GM18519 (cell line): Measurements from ENCODE around the gene STAP1.

Experiments used
- ATAC-seq: cut with Tn5 transposase; IDR thresholded peaks from one replicate; pipeline ENCODE4 v1.9.1; 2021; ENCODE audit warnings: mild to moderate bottlenecking, moderate library complexity; ENCODE audit not compliant: unreplicated experiment, low FRiP score

The STAP1 gene

GRCh38 chr4:67554096-67554495, 4.4 kb upstream of the STAP1 start:
- ATAC-seq: no peak

DNA sequence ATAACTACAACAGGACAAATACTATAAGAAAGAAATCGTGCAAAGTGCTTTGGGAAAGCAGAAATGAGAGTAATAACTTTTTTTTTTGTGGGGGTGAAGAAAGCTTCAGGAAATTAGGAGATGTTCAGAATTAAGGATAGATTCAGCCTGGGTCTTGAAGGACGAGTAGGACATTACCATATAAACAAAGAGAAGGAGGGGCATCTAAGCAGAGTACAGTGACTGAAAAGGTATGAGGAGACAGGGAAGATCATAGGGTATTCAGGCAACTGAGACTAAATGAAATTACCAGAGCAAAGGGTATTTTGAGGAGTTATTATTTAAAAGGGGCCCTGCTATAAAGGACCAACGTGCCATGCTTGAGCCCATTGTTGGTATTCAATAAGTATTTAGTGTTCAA, 3.1 kb upstream of the STAP1 start:
- no peak for ATAC-seq

DNA sequence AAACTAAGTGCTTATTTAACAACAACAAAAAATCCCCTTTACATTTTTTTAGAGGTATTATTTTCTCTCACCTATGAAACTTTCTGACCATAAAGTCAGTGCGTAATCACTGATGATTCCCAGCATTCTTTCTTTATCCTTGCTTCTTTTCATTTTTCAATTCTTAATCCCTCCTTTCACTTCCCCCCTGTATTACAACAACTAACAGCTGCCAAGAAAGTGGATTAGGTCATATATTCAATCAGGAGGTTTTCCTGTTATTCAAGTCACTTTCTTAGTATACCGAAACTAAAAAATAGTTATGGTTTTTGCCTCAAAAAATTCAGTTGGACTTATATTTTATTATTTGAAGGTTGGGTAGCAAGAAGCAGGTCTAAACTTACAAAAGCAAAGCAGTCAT, 2.1 kb upstream of the STAP1 start:
- ATAC-seq: no peak

- no peak for ATAC-seq
These were observed 6.8 kb downstream of the STAP1 start for GRCh38 chr4:67565284-67565683.

DNA sequence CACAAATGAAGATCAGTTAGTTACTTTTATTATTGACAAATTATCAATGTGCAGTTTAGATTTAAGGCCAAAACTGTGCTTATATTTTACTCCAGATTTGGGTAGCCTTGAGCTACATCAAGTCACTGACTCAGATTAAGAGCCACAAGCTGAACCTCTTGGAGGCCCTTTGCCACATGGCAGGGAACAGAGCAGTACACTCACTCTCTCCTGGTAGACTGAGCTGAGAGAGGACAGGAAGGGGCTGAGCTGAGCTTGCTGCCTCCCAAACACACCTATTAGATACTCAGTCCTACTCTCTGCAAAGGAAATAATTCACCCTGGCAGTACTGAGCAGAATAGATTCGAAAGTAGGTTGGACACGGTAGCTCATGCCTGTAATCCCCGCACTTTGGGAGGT, 7.8 kb downstream of the STAP1 start:
- no peak for ATAC-seq

GRCh38 chr4:67568820-67569219, 10.3 kb downstream of the STAP1 start:
- ATAC-seq: no peak

- ATAC-seq: no peak
These were observed 12.0 kb downstream of the STAP1 start for GRCh38 chr4:67570537-67570936.

DNA sequence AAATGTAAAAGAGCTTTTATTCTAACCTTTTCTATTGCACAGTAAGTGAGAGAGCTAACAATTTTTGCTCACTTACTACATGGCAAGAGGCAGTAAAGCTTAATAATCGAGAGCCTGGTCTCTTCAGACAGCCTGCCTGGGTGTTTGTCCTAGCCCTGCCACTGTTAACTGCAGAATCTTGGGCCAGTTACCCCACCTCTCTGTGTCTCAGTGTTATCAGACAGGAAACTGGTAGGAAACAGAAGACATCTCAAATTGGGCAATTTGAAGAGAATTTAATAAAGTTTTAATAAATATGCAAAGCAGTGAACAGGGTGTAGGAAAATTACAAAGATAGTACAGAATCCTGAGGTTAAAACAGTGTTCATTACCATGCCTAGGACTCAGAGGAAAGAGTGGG, 13.4 kb downstream of the STAP1 start:
- ATAC-seq: no peak

DNA sequence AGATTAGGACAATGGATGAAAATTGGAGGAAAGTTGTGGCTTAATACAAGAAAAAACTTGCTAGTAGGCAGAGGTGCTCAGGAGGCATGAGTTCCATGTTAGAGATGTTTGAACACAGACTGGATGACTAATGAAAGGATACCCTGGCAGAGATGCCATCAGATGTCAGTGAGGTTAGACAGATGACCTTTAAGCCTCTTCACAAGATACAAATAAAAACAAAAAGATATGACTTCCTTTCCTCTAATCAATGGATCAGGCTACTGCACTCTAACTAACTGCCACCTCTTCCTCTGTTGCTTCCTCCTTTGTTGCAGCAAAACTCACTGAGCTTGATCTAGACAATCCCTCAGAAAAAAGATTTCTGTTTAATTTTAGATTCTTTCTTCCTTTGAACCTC, 14.7 kb downstream of the STAP1 start:
- no peak for ATAC-seq

- peak; percentile 91 for ATAC-seq
These were observed 16.9 kb downstream of the STAP1 start for GRCh38 chr4:67575232-67576058.

DNA sequence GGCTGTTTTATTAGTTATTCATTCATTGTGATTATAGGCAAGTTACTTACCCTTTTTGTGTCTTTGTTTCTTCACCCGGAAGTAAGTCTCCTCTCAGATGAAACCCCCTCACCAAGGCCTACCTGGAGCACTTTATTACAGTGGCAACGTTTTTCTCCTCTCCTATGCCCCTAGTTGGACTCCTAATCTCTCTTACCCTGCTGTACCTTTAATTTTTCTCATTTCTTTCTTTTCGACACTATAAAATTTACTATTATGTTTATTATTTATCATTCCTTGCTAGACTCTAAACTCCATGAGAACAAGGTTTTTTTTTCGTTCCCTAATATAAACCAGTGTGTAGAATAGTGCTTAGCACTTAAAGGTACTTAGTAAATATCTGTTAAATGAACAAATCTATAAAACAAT, 17.5 kb downstream of the STAP1 start:
- no peak for ATAC-seq

GRCh38 chr4:67576538-67576937, 18.0 kb downstream of the STAP1 start:
- ATAC-seq: peak; percentile 44

GRCh38 chr4:67580577-67580976, 22.1 kb downstream of the STAP1 start:
- peak; percentile 30 for ATAC-seq

DNA sequence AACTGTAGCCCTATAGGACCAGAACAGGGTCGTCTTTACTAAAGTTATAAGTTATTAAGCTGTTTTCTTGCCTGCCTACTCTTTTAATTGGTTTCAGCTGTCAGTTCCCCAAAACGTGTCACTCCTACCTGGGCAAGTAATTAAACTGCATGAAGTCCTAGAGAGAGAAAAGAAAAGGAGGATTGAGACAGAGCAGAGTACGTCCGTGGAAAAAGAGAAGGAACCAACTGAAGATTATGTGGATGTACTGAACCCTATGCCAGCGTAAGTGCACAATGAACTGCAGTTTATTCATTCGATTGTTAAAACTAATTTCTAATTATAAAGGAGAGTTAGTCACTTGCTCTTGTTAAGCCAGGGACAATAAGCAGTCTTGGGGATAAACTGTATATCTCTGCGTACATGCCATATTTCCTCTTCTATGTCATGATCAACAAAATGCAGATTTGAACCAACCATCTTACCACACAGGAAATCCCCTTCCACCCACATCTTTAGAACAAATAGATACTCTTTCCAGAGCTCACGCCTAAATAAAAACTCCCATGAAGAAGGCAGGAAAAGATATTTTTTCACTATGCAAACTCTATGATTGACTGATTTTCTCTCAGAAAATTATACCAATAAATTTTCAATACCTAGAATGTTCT, 22.8 kb downstream of the STAP1 start:
- ATAC-seq: peak; percentile 38

DNA sequence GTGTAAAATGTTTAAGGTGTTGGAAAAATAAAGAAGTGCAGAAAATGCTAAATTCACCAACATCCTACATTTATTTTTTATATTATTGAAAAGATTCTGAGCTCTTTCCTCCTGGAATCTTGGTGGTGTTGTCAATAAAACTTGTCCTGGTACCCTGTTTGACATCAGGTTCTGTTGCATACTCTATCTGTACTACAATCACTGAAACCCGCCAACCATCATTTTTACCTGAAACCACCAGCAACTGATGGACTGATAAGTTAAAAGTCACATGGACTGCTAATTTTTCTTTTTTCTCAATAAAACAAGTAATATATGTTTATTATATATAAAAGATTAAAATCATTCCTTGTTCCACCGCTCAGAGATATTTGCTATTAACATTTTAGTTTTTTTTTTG, 23.4 kb downstream of the STAP1 start:
- no peak for ATAC-seq

- ATAC-seq: no peak
These were observed 26.0 kb downstream of the STAP1 start for GRCh38 chr4:67584496-67584895.

GRCh38 chr4:67587156-67587555, 28.6 kb downstream of the STAP1 start:
- ATAC-seq: no peak

- no peak for ATAC-seq
These were observed 35.2 kb downstream of the STAP1 start for GRCh38 chr4:67593741-67594175.

DNA sequence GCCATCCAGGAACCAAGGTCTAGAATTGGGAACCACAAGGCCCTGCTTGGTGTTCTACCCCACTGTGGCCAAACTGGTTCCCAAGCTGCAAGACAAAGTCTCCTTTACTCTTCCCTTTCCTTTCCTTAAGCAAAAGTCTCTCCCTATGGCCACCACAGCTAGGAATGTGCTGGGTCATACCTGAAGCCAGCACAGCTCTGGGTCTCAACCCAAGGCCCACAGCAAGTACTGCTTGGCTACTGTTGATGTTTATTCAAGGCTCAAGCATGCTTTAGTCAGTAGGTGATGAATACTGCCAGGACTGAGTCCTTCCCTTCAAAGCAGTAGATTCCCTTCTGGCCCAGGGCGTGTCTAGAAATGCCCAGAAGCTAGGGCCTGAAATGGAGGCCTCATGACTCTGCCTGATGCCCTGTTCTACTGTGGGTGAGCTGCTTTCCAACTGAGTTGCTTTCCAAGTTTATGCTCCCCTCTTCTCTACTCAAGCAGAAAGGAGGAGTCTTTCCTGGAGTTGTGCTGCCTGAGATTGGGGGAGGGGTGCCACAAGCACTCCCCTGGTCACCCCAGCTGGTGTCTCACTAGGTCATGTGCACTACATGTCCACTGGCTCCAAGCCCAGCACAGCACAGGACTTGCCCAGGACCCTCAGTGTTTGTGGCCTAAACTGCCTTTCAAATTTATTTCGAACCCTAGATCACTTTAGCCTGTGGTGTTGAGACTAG, 44.9 kb downstream of the STAP1 start:
- ATAC-seq: no peak

- ATAC-seq: no peak
These were observed 45.5 kb downstream of the STAP1 start for GRCh38 chr4:67604029-67604381.

DNA sequence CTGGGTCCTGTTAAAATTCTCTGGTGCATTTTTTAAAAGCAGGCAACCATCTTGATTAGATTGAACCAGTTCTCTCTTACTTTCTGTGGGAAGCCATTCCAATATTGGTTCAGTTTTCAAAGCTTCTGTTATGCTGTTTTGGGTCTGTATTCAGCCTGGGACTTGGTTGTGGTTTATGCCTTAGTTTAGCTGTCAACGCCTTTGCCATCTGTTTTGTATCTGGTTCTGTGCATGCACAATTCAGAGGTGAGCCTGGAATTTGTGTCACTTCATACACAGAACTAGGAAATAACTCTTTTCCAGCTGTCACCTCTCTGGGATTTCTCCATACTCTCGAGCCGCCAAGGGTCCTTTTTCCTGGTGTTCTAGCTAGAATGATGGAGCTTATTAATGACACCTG, 46.2 kb downstream of the STAP1 start:
- no peak for ATAC-seq

DNA sequence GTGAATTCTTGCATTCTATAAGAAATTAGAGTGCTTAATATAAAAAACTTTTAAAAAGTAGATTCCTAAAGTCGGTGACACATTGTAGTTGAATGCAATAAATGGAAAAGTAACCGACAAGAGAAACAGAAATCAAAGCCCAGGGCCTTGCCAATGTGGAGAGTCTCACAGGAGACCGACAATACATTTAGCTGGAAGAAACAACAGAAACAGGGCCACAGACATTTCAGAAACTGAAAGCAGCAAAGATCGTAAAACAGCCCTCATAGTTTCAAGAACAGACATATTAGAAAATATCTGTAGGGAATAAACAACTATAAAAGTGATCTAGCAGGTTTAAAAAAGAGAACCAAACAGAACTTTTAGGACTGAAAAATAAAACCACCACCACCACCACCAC, 49.5 kb downstream of the STAP1 start:
- no peak for ATAC-seq
